Calu3 (cell line): Measurements from ENCODE around the gene RNF26. TPM values are rescaled to one million over a fixed set of nuclear protein-coding genes. Genes with fewer than 3 reads are reported as not detected.
A peak's percentile ranks its signal among the peaks of the same experiment; 100 is the strongest.

Experiments
- BruUV-seq: library from RNA; stranded (reverse); fragments of 400-500 nt; replicated peaks from 2 replicates; lab custom pipeline; 2021; lab: Mats Ljungman, UMichigan
- CTCF ChIA-PET: fragments of 300-600 bp; sonication (Branson Sonifier 250); formaldehyde crosslinking; loops from one replicate; lab custom pipeline; 2022; ENCODE audit warnings: antibody characterized with exemption; lab: Charles Lee
- DNase-seq: peaks from one replicate; pipeline ENCODE4 v3.0.0; 2022
- H3K27ac Mint-ChIP-seq: one replicate; pipeline ENCODE4 v1.8.0; 2022; ENCODE audit warnings: mixed read lengths; ENCODE audit not compliant: unreplicated experiment
- H3K27me3 Mint-ChIP-seq: one replicate; pipeline ENCODE4 v1.8.0; 2022; ENCODE audit warnings: mixed read lengths; ENCODE audit not compliant: unreplicated experiment
- H3K36me3 Mint-ChIP-seq: one replicate; pipeline ENCODE4 v1.8.0; 2022; ENCODE audit warnings: mild to moderate bottlenecking, moderate library complexity, mixed read lengths; ENCODE audit not compliant: insufficient read depth, unreplicated experiment
- H3K4me1 Mint-ChIP-seq: one replicate; pipeline ENCODE4 v1.8.0; 2022; ENCODE audit warnings: mild to moderate bottlenecking, low read depth, mixed read lengths; ENCODE audit not compliant: unreplicated experiment
- H3K4me3 Mint-ChIP-seq: one replicate; pipeline ENCODE4 v1.8.0; 2022; ENCODE audit warnings: mild to moderate bottlenecking, low read depth, moderate library complexity, mixed read lengths; ENCODE audit not compliant: unreplicated experiment
- H3K9me3 Mint-ChIP-seq: one replicate; pipeline ENCODE4 v1.8.0; 2022; ENCODE audit warnings: low read depth, mixed read lengths; ENCODE audit not compliant: unreplicated experiment
- intact Hi-C: fragments of 100-400 bp; cut with micrococcal nuclease; formaldehyde crosslinking; loops from one replicate; pipeline ENCODE4 v1.10.0; 2022; ENCODE audit not compliant: unreplicated experiment
- total RNA-seq: library from RNA; stranded (reverse); gene quantifications from 2 replicates; pipeline ENCODE4 v1.2.3, GENCODE V29; 2022
- TF ChIP-seq, protein P1 (sequence below): fragments of 200-600 bp; IDR thresholded peaks from one replicate; pipeline ENCODE4 v1.8.0; 2022; ENCODE audit warnings: antibody characterized with exemption; ENCODE audit not compliant: unreplicated experiment

RNF26 gene
- total RNA-seq, 1 experiment from 2014 or later = 31.8 TPM

DNA sequence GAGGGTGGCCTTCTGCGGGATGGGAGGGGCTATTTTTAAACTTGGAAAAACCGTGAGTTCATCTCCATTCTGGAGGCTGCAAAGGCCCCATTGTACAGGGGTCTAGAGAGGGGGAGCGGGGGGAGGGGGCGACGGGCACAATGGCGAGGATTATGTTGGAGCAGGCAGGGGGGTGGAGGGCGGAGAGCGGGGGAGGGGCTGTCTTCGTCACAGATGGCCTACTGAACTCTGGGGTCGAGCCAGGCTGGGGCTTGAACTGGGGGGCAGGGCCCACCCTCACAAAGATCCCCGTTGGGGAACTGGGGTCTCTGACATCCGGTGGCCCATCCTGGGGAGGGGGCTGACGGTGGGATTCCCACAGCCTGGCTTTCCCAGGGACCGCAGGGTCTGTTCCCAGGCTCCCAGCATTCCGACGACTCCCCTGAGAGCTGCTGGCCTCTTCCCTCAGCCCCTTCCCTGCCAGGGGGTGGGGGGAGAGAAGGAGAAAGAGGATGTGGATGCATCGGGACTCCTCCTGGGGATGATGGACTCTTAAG lies 14.0 kb upstream of the RNF26 start:
- Mint-ChIP-seq H3K27ac (no peak overlapping the region), H3K4me3 (no peak overlapping the region), H3K9me3 (no peaks in the 10 kb centered on the region), H3K36me3 (peaks cover 16% of the 10 kb centered on the region), H3K4me1 (no peaks in the 10 kb centered on the region), H3K27me3 (peaks cover 21% of the 10 kb centered on the region)
- no peak for DNase-seq
- BruUV-seq = no TSS peak
- intact Hi-C loops = loop anchor here (5.0 kb wide), 1 partner anchor 52 kb away; no protein-coding TSS in a partner anchor
- TF ChIP-seq, protein P1, sequence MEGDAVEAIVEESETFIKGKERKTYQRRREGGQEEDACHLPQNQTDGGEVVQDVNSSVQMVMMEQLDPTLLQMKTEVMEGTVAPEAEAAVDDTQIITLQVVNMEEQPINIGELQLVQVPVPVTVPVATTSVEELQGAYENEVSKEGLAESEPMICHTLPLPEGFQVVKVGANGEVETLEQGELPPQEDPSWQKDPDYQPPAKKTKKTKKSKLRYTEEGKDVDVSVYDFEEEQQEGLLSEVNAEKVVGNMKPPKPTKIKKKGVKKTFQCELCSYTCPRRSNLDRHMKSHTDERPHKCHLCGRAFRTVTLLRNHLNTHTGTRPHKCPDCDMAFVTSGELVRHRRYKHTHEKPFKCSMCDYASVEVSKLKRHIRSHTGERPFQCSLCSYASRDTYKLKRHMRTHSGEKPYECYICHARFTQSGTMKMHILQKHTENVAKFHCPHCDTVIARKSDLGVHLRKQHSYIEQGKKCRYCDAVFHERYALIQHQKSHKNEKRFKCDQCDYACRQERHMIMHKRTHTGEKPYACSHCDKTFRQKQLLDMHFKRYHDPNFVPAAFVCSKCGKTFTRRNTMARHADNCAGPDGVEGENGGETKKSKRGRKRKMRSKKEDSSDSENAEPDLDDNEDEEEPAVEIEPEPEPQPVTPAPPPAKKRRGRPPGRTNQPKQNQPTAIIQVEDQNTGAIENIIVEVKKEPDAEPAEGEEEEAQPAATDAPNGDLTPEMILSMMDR = no peak
- CTCF ChIA-PET = interaction anchor here (0.6 kb wide), 1 partner anchor 8 kb away, joined by 4 read pairs; no protein-coding TSS in a partner anchor

DNA sequence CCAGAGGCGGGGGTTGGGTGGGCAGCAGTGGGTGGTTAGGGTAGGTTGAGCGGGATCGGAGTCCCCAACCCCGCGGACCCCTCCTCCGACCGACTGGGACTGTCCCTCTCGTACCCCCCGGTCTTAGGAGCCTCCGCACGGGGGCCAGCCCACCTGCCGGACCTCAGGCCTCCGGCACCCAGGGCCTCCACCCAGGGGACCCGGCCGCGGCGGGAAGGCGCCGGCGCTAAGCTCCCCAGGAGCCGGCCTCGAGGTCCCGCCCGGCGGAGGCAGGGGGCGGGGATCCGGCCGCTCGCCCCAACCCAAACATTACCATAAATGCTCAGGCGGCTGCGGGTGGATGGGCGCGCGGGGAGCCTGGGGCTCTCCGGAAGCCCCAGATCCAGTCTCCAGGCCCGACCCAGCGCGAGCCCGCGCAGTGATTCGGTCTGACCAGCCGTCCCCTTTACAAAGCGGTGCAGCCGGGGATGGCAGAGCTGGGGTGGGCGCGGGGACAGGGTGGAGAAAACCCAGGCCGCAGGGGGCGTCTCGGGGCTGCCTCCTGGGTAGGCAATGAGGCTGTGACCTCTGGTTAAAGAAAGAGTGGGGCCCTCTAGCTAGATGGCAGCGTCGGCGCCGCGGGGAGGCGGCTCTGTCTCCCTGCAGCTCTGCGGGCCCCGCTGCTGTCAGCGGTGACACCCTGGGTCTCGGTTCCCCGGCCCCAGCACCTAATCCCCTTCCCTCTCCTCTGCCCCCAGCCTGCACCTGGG lies 13.4 kb upstream of the RNF26 start:
- Mint-ChIP-seq H3K27me3 (peaks cover 21% of the 10 kb centered on the region), H3K27ac (no peak overlapping the region), H3K4me3 (peak overlapping the region; percentile 68), H3K9me3 (no peaks in the 10 kb centered on the region), H3K36me3 (peaks cover 10% of the 10 kb centered on the region), H3K4me1 (no peaks in the 10 kb centered on the region)
- no TSS peak for BruUV-seq
- CTCF ChIA-PET = interaction anchor here (0.7 to 0.8 kb wide), 2 partner anchors 17 to 154 kb away, joined by 3 read pairs; no protein-coding TSS in a partner anchor
- TF ChIP-seq, protein P1 = no peak
- peak; percentile 23 for DNase-seq
- intact Hi-C loops = loop anchor here (5.0 kb wide), 1 partner anchor 51 kb away; no protein-coding TSS in a partner anchor

DNA sequence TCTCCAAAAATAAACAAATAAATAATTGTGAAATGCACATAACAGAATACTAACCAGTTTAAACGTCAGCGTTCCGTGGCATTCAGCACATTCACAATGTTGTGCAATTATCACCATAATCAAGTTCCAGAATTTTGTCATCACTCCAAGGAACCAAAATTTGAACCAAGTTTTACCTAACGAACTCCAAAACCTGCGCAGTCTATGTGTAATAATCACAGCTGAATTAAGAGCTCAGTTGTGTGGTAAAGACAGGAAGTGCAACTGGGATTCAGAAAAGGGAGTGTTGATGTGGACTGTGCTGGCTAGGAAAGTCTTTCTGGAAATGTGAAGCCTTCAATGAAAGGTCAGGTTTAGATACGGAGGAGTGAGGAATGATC lies 12.0 kb upstream of the RNF26 start:
- BruUV-seq = no TSS peak
- DNase-seq = no peak
- Mint-ChIP-seq H3K4me3 (no peak overlapping the region), H3K27ac (no peak overlapping the region), H3K4me1 (no peaks in the 10 kb centered on the region), H3K9me3 (no peaks in the 10 kb centered on the region), H3K36me3 (no peaks in the 10 kb centered on the region), H3K27me3 (peaks cover 21% of the 10 kb centered on the region)
- CTCF ChIA-PET = no interaction called here
- TF ChIP-seq, protein P1 = no peak
- intact Hi-C loops = loop anchor here (5.0 kb wide), 1 partner anchor 50 kb away; no protein-coding TSS in a partner anchor

DNA sequence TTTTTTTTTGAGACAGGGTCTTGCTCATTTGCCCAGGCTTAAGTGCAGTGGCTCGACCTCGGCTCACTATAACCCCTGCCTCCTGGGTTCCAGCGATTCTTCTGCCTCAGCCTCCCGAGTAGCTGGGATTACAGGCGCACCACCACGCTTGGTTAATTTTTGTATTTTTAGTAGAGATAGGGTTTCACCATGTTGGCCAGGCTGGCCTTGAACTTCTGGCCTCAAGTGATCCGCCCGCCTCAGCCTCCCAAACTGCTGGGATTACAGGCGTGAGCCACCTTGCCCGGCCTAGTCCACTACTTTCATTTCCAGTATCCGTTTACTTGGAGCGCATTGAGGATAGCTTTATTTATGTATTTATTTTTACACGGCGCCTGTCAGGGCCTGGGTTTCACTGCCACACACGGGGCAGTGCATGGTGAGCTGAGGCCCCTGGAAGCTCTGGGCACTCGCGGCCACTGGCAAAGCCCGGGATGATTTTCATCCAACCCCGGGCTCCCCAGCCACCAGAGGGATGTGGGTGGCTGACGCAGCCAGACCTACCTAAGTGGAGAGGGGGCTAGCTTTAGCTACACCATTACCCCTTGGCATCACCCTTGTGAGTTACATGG lies 11.3 kb upstream of the RNF26 start:
- Mint-ChIP-seq H3K4me1 (no peaks in the 10 kb centered on the region), H3K36me3 (no peaks in the 10 kb centered on the region), H3K27me3 (peaks cover 21% of the 10 kb centered on the region), H3K9me3 (no peaks in the 10 kb centered on the region), H3K27ac (no peak overlapping the region), H3K4me3 (no peak overlapping the region)
- intact Hi-C loops = loop anchor here (5.0 kb wide), 1 partner anchor 49 kb away; no protein-coding TSS in a partner anchor
- TF ChIP-seq, protein P1 = no peak
- BruUV-seq = no TSS peak
- CTCF ChIA-PET = interaction anchor here (1.3 to 1.6 kb wide), 2 partner anchors 15 to 51 kb away, joined by 3 to 14 read pairs; no protein-coding TSS in a partner anchor
- DNase-seq = no peak
